Right atrium auricular region (tissue), 2 donors: ENCODE results near the gene GMEB2. TPM values are rescaled to one million over a fixed set of nuclear protein-coding genes. Genes with fewer than 3 reads are reported as not detected.
"Not testable (repeated sequence)": the region's sequence is repeated elsewhere in the genome, so short reads cannot be mapped to it uniquely, and the experiment has no call there.

Experiments used
- DNase-seq: peaks from one replicate; pipeline ENCODE4 v3.0.0-alpha.2; 2019; ENCODE audit warnings: low spot score
- H3K27ac ChIP-seq, 2 donors: fragments of 200-600 bp; sonication (generic); 1 replicate in 1 of 2; 2 replicates in 1 of 2; pipeline ENCODE4 v1.5.1; 2016 to 2019
- H3K27me3 ChIP-seq, 2 donors: fragments of 200-600 bp; sonication (generic); one replicate each; pipeline versions ENCODE4 v1.5.1 to v1.6.0; 2017 to 2019
- H3K36me3 ChIP-seq: fragments of 200-600 bp; sonication (generic); one replicate; pipeline ENCODE4 v1.5.1; 2016
- H3K4me1 ChIP-seq, 2 donors: fragments of 200-600 bp; sonication (generic); one replicate each; pipeline versions ENCODE4 v1.5.1 to v1.6.0; 2017 to 2019
- H3K4me3 ChIP-seq, 2 donors: fragments of 200-600 bp; sonication (generic); 1 replicate in 1 of 2; 2 replicates in 1 of 2; pipeline ENCODE4 v1.5.1; 2017 to 2019; ENCODE audit warnings: mild to moderate bottlenecking in 1 of 2, moderate library complexity in 1 of 2
- H3K9me3 ChIP-seq, 2 donors: fragments of 200-600 bp; sonication (generic); one replicate each; pipeline ENCODE4 v1.5.1; 2019
- CTCF ChIP-seq, 2 donors: fragments of 200-600 bp; sonication (generic); IDR thresholded peaks; one replicate each; pipeline ENCODE4 v1.5.1; 2019; ENCODE audit warnings: antibody characterized with exemption in 2 of 2
- total RNA-seq, 2 donors: library from RNA; depleted of rRNA; stranded (reverse); fragments of >200 nt; gene quantifications; one replicate each; pipeline ENCODE4 v1.1.0, GENCODE V29; 2016

Gene GMEB2
- total RNA-seq, 2 donors from 2014 or later, result 5.8 to 9.4 TPM

DNA sequence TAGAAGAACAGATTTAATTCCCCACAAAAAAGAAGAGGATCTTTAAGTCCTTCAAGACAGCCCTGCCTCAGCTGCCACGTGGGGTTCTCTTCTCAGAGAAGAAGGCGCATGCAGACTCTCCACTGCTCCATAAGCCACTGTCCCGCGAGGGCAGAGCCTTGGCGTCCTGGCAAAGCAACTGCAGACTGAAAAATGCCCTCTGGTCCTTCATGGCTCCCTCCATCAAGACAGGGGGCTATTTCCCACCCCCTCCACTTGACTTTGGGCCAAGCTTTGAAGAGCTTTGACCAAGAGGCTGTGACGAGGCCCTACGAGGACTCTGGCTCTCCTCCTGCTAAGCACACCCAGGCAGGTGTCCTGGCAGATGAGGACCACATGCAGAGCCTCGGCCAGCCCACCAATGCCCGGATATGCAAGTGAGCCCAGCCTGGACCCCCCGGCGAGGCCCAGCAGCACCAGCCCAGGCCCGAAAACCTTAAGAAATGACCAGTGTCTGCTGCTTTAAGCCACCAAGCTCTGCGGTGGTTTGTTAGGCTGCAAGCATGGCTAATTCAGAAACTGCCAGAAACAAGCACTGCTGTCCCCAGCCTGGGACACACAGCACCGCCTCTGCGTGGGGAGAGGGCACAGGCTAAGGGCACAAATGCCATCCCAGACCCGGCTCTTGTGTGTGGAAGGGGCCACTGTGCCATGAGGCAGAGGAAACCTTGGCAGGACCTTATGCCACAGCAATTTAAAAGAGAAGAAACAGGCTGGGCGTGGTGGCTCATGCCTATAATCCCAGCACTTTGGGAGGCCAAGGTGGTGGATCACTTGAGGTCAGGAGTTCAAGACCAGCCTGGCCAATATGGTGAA lies 16.1 kb downstream of the GMEB2 start:
- Histone ChIP-seq H3K4me3 (no peak overlapping the region), H3K4me1 (peaks cover 0 to 5% of the 10 kb centered on the region in 2 donors), H3K27ac (no peak overlapping the region), H3K36me3 (no peaks in the 10 kb centered on the region), H3K9me3 (no peaks in the 10 kb centered on the region), H3K27me3 (no peaks in the 10 kb centered on the region)
- no peak for TF ChIP-seq CTCF (IDR thresholded peaks at IDR 0.05)
- no peak for DNase-seq

DNA sequence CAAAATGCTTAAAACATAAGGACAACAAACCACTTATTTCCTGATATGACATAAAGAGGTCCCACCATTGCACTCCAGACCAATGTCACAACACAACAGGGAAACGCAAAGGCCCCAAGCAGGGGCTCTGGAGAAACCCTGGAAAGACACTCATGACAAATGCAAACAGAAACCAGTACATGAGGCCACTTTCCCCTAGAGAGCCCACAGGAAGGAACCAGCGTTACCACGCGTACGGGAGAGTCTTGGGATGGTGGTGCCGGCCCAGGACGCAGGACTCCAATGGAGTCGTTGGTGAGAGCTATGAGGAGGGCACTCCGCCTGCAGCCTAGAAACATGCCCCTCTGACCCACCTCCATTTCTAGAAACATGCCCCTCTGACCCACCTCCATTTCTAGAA lies 20.2 kb downstream of the GMEB2 start:
- Histone ChIP-seq H3K9me3 (no peaks in the 10 kb centered on the region), H3K27me3 (no peaks in the 10 kb centered on the region), H3K4me3 (no peak overlapping the region), H3K36me3 (peaks cover 13% of the 10 kb centered on the region), H3K4me1 (no peaks in the 10 kb centered on the region), H3K27ac (no peak overlapping the region)
- TF ChIP-seq CTCF (IDR thresholded peaks at IDR 0.05), result no peak
- DNase-seq, result no peak

DNA sequence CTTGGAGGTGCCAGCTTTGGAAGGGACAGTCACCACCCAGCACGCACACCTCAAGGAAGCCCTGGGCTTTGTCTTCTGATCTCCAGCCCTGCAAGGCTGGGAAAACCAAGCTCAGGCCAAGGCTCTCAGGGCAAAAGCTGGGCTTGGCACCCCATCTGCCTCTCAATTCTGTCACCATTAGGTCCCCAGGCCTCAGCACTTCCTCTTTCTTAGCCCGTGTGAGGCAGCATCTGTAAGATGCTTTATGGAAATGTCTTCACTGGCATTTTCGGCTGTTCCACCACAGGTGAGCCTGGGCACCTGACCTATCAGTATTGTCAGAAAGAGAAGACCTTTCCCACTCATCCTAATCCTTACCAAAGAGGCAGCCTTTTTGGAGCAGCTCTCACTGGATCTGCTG lies 24.6 kb downstream of the GMEB2 start:
- Histone ChIP-seq H3K4me3 (no peak overlapping the region), H3K27ac (no peak overlapping the region), H3K27me3 (no peaks in the 10 kb centered on the region), H3K36me3 (peaks cover 41% of the 10 kb centered on the region), H3K9me3 (no peaks in the 10 kb centered on the region), H3K4me1 (no peaks in the 10 kb centered on the region)
- no peak for DNase-seq
- TF ChIP-seq CTCF (IDR thresholded peaks at IDR 0.05), result no peak

- H3K27me3 ChIP-seq, DNase-seq, H3K4me3 ChIP-seq, H3K27ac ChIP-seq, H3K9me3 ChIP-seq, H3K4me1 ChIP-seq: not testable (repeated sequence)
- peaks cover 41% of the 10 kb centered on the region for H3K36me3 ChIP-seq
Measured at GRCh38 chr20:63601679-63602078, 25.2 kb downstream of the GMEB2 start.

- no peak for DNase-seq
- Histone ChIP-seq H3K27me3 (no peaks in the 10 kb centered on the region), H3K4me3 (no peak overlapping the region), H3K9me3 (no peaks in the 10 kb centered on the region), H3K4me1 (no peaks in the 10 kb centered on the region), H3K36me3 (peaks cover 49% of the 10 kb centered on the region), H3K27ac (no peak overlapping the region)
- no peak for TF ChIP-seq CTCF (IDR thresholded peaks at IDR 0.05)
Measured at GRCh38 chr20:63599396-63600050, 27.4 kb downstream of the GMEB2 start.
